SK-N-SH treated with all-trans-retinoic acid at 6 μM for 48 hours (cell line): ENCODE measurements around the gene SMOC1.

Experiments
- BACH2 ChIP-seq: fragments of 250-450 bp; sonication (Bioruptor Pico); IDR thresholded peaks from 2 replicates; pipeline ENCODE4 v1.9.0; 2021; ENCODE audit warnings: mild to moderate bottlenecking, borderline replicate concordance
- CREB5 ChIP-seq: fragments of 250-450 bp; sonication (Bioruptor Pico); IDR thresholded peaks from 2 replicates; pipeline ENCODE4 v1.5.1; 2020; ENCODE audit warnings: low read depth, mild to moderate bottlenecking, moderate library complexity
- ESRRG ChIP-seq: fragments of 250-450 bp; sonication (Bioruptor Pico); IDR thresholded peaks from 2 replicates; pipeline ENCODE4 v1.6.1; 2021; ENCODE audit warnings: mild to moderate bottlenecking
- ISL1 ChIP-seq: fragments of 250-450 bp; sonication (Bioruptor Pico); IDR thresholded peaks from 2 replicates; pipeline ENCODE4 v2.1.2; 2022; ENCODE audit warnings: mild to moderate bottlenecking, moderate library complexity
- RARB ChIP-seq: fragments of 250-450 bp; sonication (Bioruptor Pico); IDR thresholded peaks from 2 replicates; pipeline ENCODE4 v1.8.0; 2021; ENCODE audit warnings: mild to moderate bottlenecking, moderate library complexity
- SNAI2 ChIP-seq: fragments of 250-450 bp; sonication (Bioruptor Pico); IDR thresholded peaks from 2 replicates; pipeline ENCODE4 v1.5.0; 2020; ENCODE audit warnings: mild to moderate bottlenecking, moderate library complexity
- ZFP3 ChIP-seq: fragments of 250-450 bp; sonication (Bioruptor Pico); IDR thresholded peaks from 2 replicates; pipeline ENCODE4 v1.5.0; 2020; ENCODE audit warnings: mild to moderate bottlenecking, moderate library complexity
- ZFP30 ChIP-seq: fragments of 450-650 bp; formaldehyde crosslinking; IDR thresholded peaks from 2 replicates; pipeline ENCODE4 v1.5.0; 2022; ENCODE audit warnings: mild to moderate bottlenecking, moderate library complexity
- ZNF70 ChIP-seq: fragments of 450-650 bp; formaldehyde crosslinking; IDR thresholded peaks from 2 replicates; pipeline ENCODE4 v1.5.0; 2020; ENCODE audit warnings: mild to moderate bottlenecking, moderate library complexity

GRCh38 chr14:69979882-69980281, 100.7 kb downstream of the SMOC1 start:
- TF ChIP-seq BACH2 (CRISPR knock-in tag) (no peak), ISL1 (CRISPR knock-in tag) (no peak), ZFP30 (CRISPR knock-in tag) (no peak), SNAI2 (no peak), RARB (CRISPR knock-in tag) (no peak), ZNF70 (CRISPR knock-in tag) (no peak), ESRRG (no peak), ZFP3 (CRISPR knock-in tag) (no peak), CREB5 (CRISPR knock-in tag) (no peak)
